ENCODE data around the gene KRTAP12-2.

DNA sequence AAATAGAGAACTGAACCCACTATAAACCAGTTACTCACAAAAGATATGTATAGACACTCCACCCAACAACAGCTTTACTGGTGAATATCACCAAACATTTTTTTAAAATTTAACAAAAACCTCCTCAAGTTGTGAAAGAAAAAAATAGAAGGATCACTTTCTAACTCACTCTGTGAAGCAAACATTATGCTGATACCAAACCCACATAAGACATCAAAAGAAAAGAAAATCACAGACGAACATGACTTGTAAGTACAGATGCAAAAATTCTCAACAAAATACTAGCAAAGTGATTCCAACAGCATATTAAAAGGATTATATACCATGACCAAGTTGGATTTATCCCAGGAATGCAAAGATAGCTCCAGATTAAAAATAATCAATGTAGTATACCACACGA, 25.0 kb upstream of the KRTAP12-2 start:
- TF ChIP-seq JUN (IDR thresholded peaks at IDR 0.05; ENCODE audit: borderline replicate concordance, insufficient read depth, insufficient read length, low read depth) = no peak
- TF ChIP-seq, protein P1, sequence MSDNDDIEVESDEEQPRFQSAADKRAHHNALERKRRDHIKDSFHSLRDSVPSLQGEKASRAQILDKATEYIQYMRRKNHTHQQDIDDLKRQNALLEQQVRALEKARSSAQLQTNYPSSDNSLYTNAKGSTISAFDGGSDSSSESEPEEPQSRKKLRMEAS (IDR thresholded peaks at IDR 0.05; ENCODE audit: insufficient read depth, insufficient read length) = no peak

Measured in endothelial cell of umbilical vein (primary cell).